PC-9 (cell line): Measurements from ENCODE around the gene BPIFB3. TPM values are rescaled to one million over a fixed set of nuclear protein-coding genes. Genes with fewer than 3 reads are reported as not detected.

ENCODE experiments used
- BruUV-seq: library from RNA; stranded (reverse); fragments of 400-500 nt; replicated peaks from 2 replicates; lab custom pipeline; 2021; lab: Mats Ljungman, UMichigan
- CTCF ChIA-PET: fragments of 300-600 bp; sonication (Branson Sonifier 250); formaldehyde crosslinking; loops from one replicate; lab custom pipeline; 2022; ENCODE audit warnings: antibody characterized with exemption; lab: Charles Lee
- POLR2A ChIA-PET: fragments of 300-600 bp; sonication (Branson Sonifier 250); formaldehyde crosslinking; loops from one replicate; lab custom pipeline; 2022; ENCODE audit warnings: antibody characterized with exemption; ENCODE audit not compliant: unreplicated experiment; lab: Charles Lee
- DNase-seq, 2 experiments: peaks; one replicate each; pipeline versions ENCODE4 v3.0.0 to v3.0.0-alpha.2; 2015 to 2022; ENCODE audit warnings: mixed read lengths in 1 of 2
- H2AFZ ChIP-seq: fragments of 200-600 bp; sonication (generic); 2 replicates; pipeline ENCODE4 v1.8.1; 2017; ENCODE audit warnings: antibody characterized with exemption
- H3F3A ChIP-seq: fragments of 200-600 bp; sonication (generic); 2 replicates; pipeline ENCODE4 v1.8.1; 2017; ENCODE audit warnings: antibody characterized with exemption, mild to moderate bottlenecking, low read depth; ENCODE audit not compliant: insufficient read depth
- H3K27ac ChIP-seq: fragments of 200-600 bp; sonication (generic); 2 replicates; pipeline ENCODE4 v1.6.1; 2016; ENCODE audit warnings: mixed run types
- H3K27me3 ChIP-seq: fragments of 200-600 bp; sonication (generic); 2 replicates; pipeline ENCODE4 v1.6.1; 2016; ENCODE audit warnings: low read depth, mixed run types; ENCODE audit not compliant: insufficient read depth
- H3K36me3 ChIP-seq: fragments of 200-600 bp; sonication (generic); 2 replicates; pipeline ENCODE4 v1.6.1; 2016; ENCODE audit warnings: low read depth, mixed run types
- H3K4me1 ChIP-seq: fragments of 200-600 bp; sonication (generic); replicated peaks from 2 replicates; pipeline ENCODE4 v1.6.1; 2016; ENCODE audit warnings: mixed run types; ENCODE audit not compliant: insufficient read depth
- H3K4me2 ChIP-seq: fragments of 200-600 bp; sonication (generic); 2 replicates; pipeline ENCODE4 v1.6.1; 2017; ENCODE audit warnings: mixed run types
- H3K4me3 ChIP-seq: fragments of 200-600 bp; sonication (generic); 2 replicates; pipeline ENCODE4 v1.6.1; 2016; ENCODE audit warnings: mixed run types
- H3K79me2 ChIP-seq: fragments of 200-600 bp; sonication (generic); 2 replicates; pipeline ENCODE4 v1.6.1; 2017; ENCODE audit warnings: low read depth, mixed run types
- H3K9me2 ChIP-seq: fragments of 200-600 bp; sonication (generic); 2 replicates; pipeline ENCODE4 v1.8.1; 2017; ENCODE audit warnings: mild to moderate bottlenecking; ENCODE audit not compliant: insufficient read depth
- H3K9me3 ChIP-seq: fragments of 200-600 bp; sonication (generic); 2 replicates; pipeline ENCODE4 v1.8.1; 2016; ENCODE audit warnings: low read depth; ENCODE audit not compliant: insufficient read depth
- H4K20me1 ChIP-seq: fragments of 200-600 bp; sonication (generic); 2 replicates; pipeline ENCODE4 v1.8.1; 2017; ENCODE audit not compliant: insufficient read depth
- CTCF ChIP-seq: fragments of 200-600 bp; sonication (generic); conservative IDR thresholded peaks from 2 replicates; pipeline ENCODE4 v1.6.1; 2017; ENCODE audit warnings: mixed run types, antibody characterized with exemption, mild to moderate bottlenecking, moderate library complexity
- EZH2 ChIP-seq: fragments of 200-600 bp; sonication (generic); IDR thresholded peaks from 2 replicates; pipeline ENCODE4 v1.8.0; 2017; ENCODE audit warnings: antibody characterized with exemption, low read depth
- intact Hi-C: fragments of 100-400 bp; cut with micrococcal nuclease; formaldehyde crosslinking; loops from one replicate; pipeline ENCODE4 v1.10.0; 2022; ENCODE audit not compliant: unreplicated experiment
- total RNA-seq: library from RNA; stranded (reverse); gene quantifications from 2 replicates; pipeline ENCODE4 v1.2.3, GENCODE V29; 2021

The BPIFB3 gene
- total RNA-seq, 1 experiment from 2014 or later: not detected

DNA sequence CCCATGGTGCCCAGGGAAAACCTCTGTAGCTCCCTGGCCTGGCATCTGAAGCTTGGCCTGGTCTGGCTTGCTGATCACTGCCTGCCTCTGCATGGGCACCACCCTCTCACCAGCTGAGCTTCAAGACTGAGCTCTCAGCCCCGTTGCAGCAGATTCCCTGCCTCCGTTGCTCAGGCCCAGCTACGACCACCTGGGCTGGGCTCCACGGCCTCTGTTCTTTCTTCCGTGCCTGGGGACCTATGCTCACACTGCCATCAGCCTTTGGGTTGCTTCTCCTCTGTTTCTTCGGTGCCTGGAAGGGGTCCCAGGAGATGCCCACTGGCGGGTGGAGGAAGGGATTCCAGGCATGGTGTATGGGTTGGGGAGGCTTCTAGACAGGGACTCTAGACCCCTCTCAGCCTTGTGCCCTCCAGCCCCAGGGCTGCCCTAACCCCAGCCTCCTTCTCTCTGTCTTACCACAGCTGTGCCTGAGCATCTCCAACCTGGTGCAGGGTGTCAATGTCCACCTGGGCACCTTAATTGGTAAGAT lies 37.1 kb upstream of the BPIFB3 start:
- no peaks in the 10 kb centered on the region for H4K20me1 ChIP-seq
- TF ChIP-seq EZH2 (no peak), CTCF (no peak)
- no peak overlapping the region for H3K4me3 ChIP-seq
- POLR2A ChIA-PET: no interaction called here
- no peaks in the 10 kb centered on the region for H3F3A ChIP-seq
- H3K79me2 ChIP-seq: no peaks in the 10 kb centered on the region
- H2AFZ ChIP-seq: no peak overlapping the region
- no peak for DNase-seq
- H3K9me2 ChIP-seq: no peaks in the 10 kb centered on the region
- CTCF ChIA-PET: no interaction called here
- no peaks in the 10 kb centered on the region for H3K4me1 ChIP-seq
- no peak overlapping the region for H3K27ac ChIP-seq
- no peaks in the 10 kb centered on the region for H3K9me3 ChIP-seq
- intact Hi-C loops: no loop called here
- H3K4me2 ChIP-seq: no peak overlapping the region
- BruUV-seq: no TSS peak
- peaks cover 94% of the 10 kb centered on the region for H3K27me3 ChIP-seq
- no peaks in the 10 kb centered on the region for H3K36me3 ChIP-seq

GRCh38 chr20:33017542-33017941 lies 36.2 kb upstream of the BPIFB3 start:
- no peak overlapping the region for H3K4me3 ChIP-seq
- TF ChIP-seq EZH2 (no peak), CTCF (no peak)
- no peak for DNase-seq
- H3F3A ChIP-seq: no peaks in the 10 kb centered on the region
- H3K9me2 ChIP-seq: no peaks in the 10 kb centered on the region
- ChIA-PET POLR2A (no interaction called here), CTCF (no interaction called here)
- H4K20me1 ChIP-seq: no peaks in the 10 kb centered on the region
- no peak overlapping the region for H2AFZ ChIP-seq
- H3K4me1 ChIP-seq: no peaks in the 10 kb centered on the region
- no peak overlapping the region for H3K4me2 ChIP-seq
- no peaks in the 10 kb centered on the region for H3K36me3 ChIP-seq
- no TSS peak for BruUV-seq
- no peaks in the 10 kb centered on the region for H3K9me3 ChIP-seq
- intact Hi-C loops: no loop called here
- H3K27me3 ChIP-seq: peaks cover 89% of the 10 kb centered on the region
- H3K79me2 ChIP-seq: no peaks in the 10 kb centered on the region
- H3K27ac ChIP-seq: no peak overlapping the region

DNA sequence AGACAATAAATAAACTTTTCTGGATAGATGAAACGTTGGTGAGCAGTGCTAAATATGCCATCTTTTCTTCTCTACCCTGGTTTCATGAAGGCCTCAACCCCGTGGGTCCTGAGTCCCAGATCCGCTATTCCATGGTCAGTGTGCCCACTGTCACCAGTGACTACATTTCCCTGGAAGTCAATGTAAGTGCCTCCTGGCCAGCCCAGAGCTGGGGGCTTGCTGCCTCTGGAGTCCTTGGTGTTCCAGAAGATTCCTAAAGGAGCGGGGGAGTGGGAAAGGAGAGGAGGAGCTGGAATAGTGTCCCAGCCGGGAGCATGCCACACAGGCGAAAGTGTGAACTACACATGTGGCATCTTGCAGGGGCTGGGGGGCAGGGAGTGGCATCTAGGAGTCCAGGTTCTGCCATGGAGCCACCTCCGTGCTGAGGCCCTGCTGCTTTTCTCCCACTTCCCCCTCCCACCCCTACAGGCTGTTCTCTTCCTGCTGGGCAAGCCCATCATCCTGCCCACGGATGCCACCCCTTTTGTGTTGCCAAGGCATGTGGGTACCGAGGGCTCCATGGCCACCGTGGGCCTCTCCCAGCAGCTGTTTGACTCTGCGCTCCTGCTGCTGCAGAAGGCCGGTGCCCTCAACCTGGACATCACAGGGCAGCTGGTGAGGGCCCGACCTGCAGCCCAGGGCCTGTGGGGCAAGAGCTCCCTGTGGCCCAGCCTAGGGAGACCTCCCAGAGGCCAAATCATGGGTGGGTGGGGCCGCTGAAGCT lies 35.4 kb upstream of the BPIFB3 start:
- Histone ChIP-seq H3K27ac (no peak overlapping the region), H3K36me3 (no peaks in the 10 kb centered on the region), H3K4me2 (no peak overlapping the region), H3F3A (no peaks in the 10 kb centered on the region), H3K4me3 (no peak overlapping the region), H3K4me1 (no peaks in the 10 kb centered on the region), H3K9me3 (no peaks in the 10 kb centered on the region), H3K27me3 (peaks cover 85% of the 10 kb centered on the region), H3K9me2 (no peaks in the 10 kb centered on the region), H3K79me2 (no peaks in the 10 kb centered on the region), H4K20me1 (no peaks in the 10 kb centered on the region), H2AFZ (no peak overlapping the region)
- intact Hi-C loops: no loop called here
- no peak for DNase-seq
- ChIA-PET CTCF (no interaction called here), POLR2A (no interaction called here)
- TF ChIP-seq EZH2 (no peak), CTCF (no peak)
- no TSS peak for BruUV-seq
